M059J (cell line): Measurements from ENCODE around the gene DDT. TPM values are rescaled to one million over a fixed set of nuclear protein-coding genes. Genes with fewer than 3 reads are reported as not detected.
"Not testable (repeated sequence)": the region's sequence is repeated elsewhere in the genome, so short reads cannot be mapped to it uniquely, and the experiment has no call there.

Experiments
- DNase-seq: peaks from one replicate; pipeline ENCODE4 v3.0.0-alpha.2; 2012; ENCODE audit warnings: low read depth
- total RNA-seq: library from RNA; depleted of rRNA; stranded (reverse); fragments of >200 nt; shearing (Covaris generic); gene quantifications from 2 replicates; pipeline ENCODE4 v1.2.3, GENCODE V29; 2014; rRNA removed

Gene DDT
- 133 and 197 TPM in 2 replicates for total RNA-seq

DNA sequence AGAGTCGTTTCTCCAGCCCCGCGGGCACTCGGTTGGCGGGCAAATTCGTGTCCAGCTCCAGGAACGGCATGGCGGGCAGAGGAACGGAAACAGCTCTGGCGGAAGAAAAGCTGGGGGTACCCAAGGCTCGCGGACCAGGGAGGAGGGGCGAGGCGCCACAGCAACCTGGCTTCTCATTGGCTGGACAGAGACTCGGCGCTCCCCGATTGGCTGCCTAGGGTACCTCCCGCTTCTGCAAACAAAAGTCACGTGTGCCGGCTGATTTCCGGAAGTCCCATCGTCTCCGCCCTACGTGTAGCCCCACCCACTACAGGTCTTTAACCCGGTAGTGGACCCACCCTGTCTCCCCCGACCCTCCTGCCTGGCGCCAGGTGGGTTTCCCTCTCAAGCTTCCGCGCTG, at the start of gene DDT:
DDT (minus strand) TSS at position 97 of the 400 bp plus-strand sequence; CDS start at position 70, 27 bp downstream.
- DNase-seq = not testable (repeated sequence)

DNA sequence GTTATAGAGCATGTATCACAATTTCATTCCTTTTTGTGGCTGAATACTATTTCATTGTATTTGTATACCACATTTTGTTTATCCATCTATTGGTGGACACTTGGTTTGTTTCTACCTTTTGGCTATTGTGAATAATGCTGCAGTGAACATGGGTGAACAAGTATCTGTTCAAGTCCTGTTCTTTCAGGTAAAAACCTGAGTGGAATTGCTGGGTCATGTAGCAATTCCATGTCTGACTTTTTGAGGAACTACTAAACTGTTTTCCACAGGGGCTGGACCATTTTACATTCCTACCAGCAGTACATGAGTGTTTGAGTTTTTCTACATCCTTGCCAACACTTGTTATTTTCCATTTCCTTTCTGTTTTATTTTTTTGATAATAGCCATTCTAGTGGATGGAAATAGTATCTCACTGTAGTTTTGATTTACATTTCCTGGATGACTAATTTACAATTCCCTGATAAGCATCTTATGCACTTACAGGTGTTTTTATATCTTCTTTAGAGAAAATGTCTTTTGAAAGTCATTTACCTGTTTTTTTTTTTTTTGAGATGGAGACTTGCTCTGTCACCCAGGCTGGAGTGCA, 49.1 kb upstream of the DDT start:
- DNase-seq = peak; percentile 26

DNA sequence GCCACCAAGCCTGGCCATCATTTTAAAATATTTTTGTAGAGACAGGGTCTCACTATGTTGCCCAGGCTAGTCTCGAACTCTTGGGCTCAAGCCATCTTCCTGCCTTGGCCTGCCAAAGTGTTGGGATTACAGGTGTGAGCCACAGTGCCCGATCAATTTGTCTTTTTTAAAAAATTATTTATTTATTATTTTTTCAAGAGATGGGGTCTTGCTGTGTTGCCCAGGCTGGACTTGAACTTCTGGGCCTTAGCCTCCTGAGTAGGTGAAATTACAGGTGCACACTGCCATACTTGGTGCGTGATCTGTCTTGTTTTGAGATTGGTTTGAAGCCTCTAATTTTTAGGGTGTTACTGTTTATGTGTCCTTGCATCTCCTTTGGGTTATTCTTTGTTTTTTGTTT, 47.1 kb upstream of the DDT start:
- no peak for DNase-seq

DNA sequence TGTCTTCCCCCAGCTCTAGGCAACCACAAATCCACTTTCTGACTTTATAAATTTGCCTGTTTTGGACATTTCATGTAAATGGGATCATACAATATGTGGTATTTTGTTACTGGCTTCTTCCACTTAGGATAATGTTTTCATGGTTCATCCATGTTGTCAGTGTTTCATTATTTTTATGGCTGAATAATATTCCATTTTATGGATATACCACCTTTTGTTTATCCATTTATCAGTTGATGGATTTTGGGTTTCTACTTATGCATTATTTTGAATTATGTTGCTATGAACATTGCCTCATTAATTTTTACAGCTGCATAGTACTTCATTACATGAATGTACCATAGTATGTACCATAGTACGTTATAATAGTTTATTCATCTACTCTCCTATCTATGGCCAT, 41.9 kb upstream of the DDT start:
- no peak for DNase-seq

DNA sequence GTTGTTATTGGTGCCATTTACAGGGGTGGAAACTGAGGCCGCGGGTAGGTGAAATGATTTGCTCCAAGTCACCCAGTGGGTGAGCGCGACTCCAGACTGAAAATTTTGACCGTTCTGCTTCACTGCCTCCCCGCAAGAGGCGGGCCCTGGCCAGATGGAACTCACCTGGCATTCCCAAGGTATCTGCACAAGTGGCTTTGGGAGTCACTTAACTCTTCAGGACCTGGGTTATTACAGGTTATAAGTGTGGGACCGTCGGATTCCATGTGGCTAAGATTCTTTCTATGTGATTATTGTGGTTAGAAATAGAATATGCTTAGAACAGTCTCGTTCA, 37.5 kb upstream of the DDT start:
- peak; percentile 20 for DNase-seq

DNA sequence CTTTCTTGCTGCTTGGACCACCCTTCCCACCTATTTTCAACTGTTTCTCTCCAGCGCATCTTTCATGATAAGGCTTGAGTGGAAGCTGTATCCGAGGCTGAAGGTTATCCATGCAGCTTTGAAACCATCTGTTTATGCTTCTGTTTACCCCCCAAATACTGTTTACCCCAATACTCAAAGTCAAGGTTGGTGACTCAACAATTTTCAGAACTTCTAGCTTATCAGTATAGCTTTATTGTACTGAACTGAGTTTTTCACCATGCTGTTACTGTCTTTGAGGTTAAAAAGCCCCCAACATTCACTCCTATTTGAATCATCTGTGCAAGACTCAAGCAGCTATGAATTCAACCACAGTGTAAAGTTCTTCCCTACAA, 35.8 kb upstream of the DDT start:
- DNase-seq = no peak

DNA sequence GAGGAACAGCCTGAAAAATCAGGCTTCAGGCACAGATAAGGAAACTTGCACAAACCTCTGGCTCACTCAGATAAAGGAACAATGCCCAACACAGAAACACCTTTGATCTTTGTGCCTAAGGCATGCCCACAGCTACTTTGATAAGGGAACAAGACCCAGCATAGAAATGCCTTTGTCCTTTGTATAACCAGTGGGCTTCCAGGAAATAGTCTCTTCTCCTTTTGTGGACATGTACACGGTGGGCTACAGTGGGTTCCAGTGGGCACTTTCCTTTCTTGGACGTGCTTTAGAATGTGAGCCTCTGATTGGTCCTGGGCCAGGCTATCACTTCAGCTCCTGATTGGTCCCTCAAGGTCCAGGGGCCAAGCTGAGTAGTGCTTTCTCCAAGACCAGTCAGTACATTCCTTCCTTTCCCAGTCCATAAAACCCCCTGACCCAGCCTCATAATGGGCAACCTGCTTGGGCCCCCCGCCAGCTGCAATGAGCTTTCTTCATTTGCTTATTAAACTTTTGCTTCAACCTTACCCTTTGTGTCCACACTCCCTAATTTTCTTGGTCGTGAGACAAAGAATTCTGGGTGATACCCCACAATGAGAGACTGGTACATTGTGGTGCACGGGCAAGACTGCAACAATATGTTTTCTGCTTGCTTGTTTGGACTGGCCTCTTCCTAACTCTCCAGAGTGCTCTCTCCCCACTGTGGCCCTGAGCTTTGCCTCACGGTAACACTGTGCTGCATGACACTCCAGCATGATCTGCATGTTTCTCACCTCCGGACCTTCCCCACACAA, 35.2 kb upstream of the DDT start:
- no peak for DNase-seq

GRCh38 chr22:24008381-24009226, 34.4 kb upstream of the DDT start:
- DNase-seq = no peak

GRCh38 chr22:24008022-24008283, 33.7 kb upstream of the DDT start:
- DNase-seq = no peak

GRCh38 chr22:24007253-24008021, 33.2 kb upstream of the DDT start:
- DNase-seq = no peak

- DNase-seq = no peak
Observed at GRCh38 chr22:24006914-24007214, 32.6 kb upstream of the DDT start.

- no peak for DNase-seq
Observed at GRCh38 chr22:24006207-24006913, 32.1 kb upstream of the DDT start.

DNA sequence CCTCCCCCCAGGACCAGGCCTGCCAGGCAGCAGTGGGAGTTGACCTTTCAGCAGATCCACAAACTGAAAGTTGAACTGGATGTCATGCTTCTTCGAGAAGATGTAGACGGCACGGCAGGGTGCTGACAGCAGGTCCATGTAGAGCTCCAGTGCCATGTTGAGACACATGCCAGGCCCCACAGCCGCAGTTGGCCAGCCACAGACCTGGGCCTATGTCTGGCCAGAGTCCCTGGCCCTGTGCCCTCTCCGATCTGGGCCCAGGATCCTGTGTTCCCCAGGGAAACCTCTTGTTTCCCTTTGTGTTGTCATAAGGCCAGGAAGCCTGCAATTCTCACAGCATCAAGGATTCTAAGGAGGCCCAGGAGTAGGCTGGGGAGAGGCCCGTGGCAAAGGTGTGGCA, 31.0 kb upstream of the DDT start, which contains the start of gene GSTT4:
GSTT4 (minus strand) TSS at position 253 of the 400 bp plus-strand sequence; CDS start at position 156, 97 bp downstream.
- no peak for DNase-seq

GRCh38 chr22:24003887-24004286, 29.6 kb upstream of the DDT start:
- DNase-seq = no peak

- no peak for DNase-seq
Observed at GRCh38 chr22:24002851-24003250, 28.6 kb upstream of the DDT start.

DNA sequence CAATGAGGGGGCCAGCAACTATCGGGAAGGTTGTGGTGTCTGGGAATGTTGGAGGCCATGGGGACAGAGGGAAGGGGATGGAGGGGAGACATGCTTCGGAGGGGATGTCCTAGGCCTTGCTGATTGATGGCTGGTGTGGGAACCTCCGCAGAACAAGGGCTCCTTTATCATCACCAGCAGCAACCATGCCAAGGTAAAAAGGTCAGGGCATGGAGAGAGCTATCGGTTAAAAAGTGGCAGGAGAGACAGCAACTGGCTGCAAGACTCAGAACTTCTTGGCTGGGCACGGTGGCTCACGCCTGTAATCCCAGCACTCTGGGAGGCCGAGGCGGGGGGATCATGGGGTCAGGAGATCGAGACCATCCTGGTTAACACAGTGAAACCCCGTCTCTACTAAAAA, 28.0 kb upstream of the DDT start:
- DNase-seq = no peak

DNA sequence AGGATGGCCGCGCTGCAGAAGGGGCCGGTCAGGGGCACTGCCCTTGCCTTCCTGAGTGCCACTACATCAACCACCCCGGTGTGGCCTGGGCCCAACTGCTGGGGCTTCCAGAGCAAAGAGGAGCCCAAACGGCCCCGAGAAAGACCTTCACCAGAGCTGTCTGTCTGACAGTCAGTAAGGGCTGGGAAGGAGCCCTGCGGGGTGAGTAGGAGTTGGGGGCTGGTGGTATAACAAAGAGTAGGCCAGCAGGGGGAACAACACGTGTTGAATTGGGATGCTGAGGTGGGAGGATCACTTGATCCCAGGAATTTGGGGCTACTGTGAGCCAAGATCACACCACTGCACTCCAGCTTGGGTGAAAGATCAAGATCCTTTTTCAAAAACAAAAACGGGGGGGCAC, 27.1 kb upstream of the DDT start:
- no peak for DNase-seq

DNA sequence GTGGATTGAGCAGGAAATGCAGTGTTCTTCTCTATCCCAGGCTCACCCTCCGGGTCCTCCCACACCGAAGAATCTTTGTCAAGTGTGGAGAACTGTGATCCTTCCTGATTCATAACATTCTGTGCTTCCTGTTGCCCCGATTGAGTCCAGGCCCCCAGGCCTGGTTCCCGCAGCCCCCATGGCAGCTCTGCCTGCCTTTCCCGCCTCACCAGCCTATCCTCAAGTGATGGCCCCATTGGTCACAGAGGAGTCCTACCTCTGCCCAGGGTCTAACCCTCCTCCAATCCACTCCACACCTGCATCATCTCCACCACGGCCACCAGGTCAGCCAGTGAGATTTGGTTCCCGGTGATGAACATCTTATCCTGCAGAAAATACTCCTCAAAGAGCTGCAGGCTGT, 25.5 kb upstream of the DDT start:
- DNase-seq = not testable (repeated sequence)

- DNase-seq = no peak
Observed at GRCh38 chr22:23997092-23997491, 22.9 kb upstream of the DDT start.

- not testable (repeated sequence) for DNase-seq
Observed at GRCh38 chr22:23993581-23994177, 19.4 kb upstream of the DDT start.

DNA sequence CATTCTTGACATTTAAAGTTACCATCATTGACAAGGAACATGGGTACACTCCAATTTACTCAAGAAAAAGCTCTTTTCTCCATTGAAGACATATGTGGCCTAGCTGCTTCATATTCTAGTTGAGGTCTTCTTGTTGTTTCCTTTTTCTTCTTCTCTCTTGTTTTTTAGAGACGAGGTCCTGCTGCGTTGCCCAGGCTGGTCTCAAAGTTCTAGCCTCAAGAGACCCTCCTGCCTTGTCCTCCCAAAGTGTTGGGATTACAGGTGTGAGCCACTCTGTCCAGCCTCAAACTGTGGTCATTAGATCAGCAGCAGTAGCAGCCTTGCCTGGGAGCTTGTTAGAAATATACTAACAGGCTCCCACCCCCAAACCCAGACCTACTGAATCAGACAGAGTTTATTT, 18.8 kb upstream of the DDT start:
- not testable (repeated sequence) for DNase-seq
